HEK293 (cell line): ENCODE results near the gene ALDH8A1.

Experiments
- GLIS1 ChIP-seq: fragments of 450-650 bp; formaldehyde crosslinking; IDR thresholded peaks from 2 replicates; pipeline ENCODE4 v1.5.1; 2016; ENCODE audit warnings: missing biosample characterization, missing genetic modification characterization
- KLF9 ChIP-seq: fragments of 450-650 bp; formaldehyde crosslinking; IDR thresholded peaks from 2 replicates; pipeline ENCODE4 v1.5.1; 2016; ENCODE audit warnings: missing biosample characterization, missing genetic modification characterization, low read depth
- MZF1 ChIP-seq: fragments of 450-650 bp; formaldehyde crosslinking; IDR thresholded peaks from 2 replicates; pipeline ENCODE4 v1.5.1; 2017; ENCODE audit warnings: missing biosample characterization, missing genetic modification characterization, borderline replicate concordance
- SCRT1 ChIP-seq: fragments of 450-650 bp; formaldehyde crosslinking; IDR thresholded peaks from 2 replicates; pipeline ENCODE4 v1.5.1; 2016; ENCODE audit warnings: missing biosample characterization, missing genetic modification characterization, borderline replicate concordance
- ZBTB8A ChIP-seq: fragments of 450-650 bp; formaldehyde crosslinking; IDR thresholded peaks from 2 replicates; pipeline ENCODE4 v1.5.1; 2016; ENCODE audit warnings: missing biosample characterization, missing genetic modification characterization
- TF ChIP-seq, protein P1 (sequence below): fragments of 450-650 bp; formaldehyde crosslinking; conservative IDR thresholded peaks from 2 replicates; pipeline ENCODE4 v1.5.1; 2016; ENCODE audit warnings: low read depth, missing biosample characterization, missing genetic modification characterization
- TF ChIP-seq, protein P2 (sequence below): fragments of 450-650 bp; formaldehyde crosslinking; IDR thresholded peaks from 2 replicates; pipeline ENCODE4 v1.5.1; 2016; ENCODE audit warnings: missing biosample characterization, missing genetic modification characterization
- TF ChIP-seq, protein P3 (sequence below): fragments of 450-650 bp; formaldehyde crosslinking; IDR thresholded peaks from 2 replicates; pipeline ENCODE4 v1.5.1; 2016; ENCODE audit warnings: missing biosample characterization, missing genetic modification characterization
- TF ChIP-seq, protein P4 (sequence below): fragments of 450-650 bp; formaldehyde crosslinking; IDR thresholded peaks from 2 replicates; pipeline ENCODE4 v1.5.1; 2016; ENCODE audit warnings: missing biosample characterization, missing genetic modification characterization, low read depth
- TF ChIP-seq, protein P5 (sequence below): fragments of 450-650 bp; IDR thresholded peaks from 2 replicates; pipeline ENCODE4 v1.5.1; 2018; ENCODE audit warnings: missing biosample characterization, missing genetic modification characterization
- TF ChIP-seq, protein P6 (sequence below): fragments of 450-650 bp; formaldehyde crosslinking; IDR thresholded peaks from 2 replicates; pipeline ENCODE4 v1.5.1; 2016; ENCODE audit warnings: missing biosample characterization, missing genetic modification characterization
- TF ChIP-seq, protein P7 (sequence below): fragments of 450-650 bp; formaldehyde crosslinking; IDR thresholded peaks from 2 replicates; pipeline ENCODE4 v1.5.1; 2017; ENCODE audit warnings: missing biosample characterization, missing genetic modification characterization
- TF ChIP-seq, protein P8 (sequence below): fragments of 450-650 bp; formaldehyde crosslinking; IDR thresholded peaks from 2 replicates; pipeline ENCODE4 v1.5.1; 2016; ENCODE audit warnings: missing biosample characterization, missing genetic modification characterization
- TF ChIP-seq, protein P9 (sequence below): fragments of 450-650 bp; formaldehyde crosslinking; IDR thresholded peaks from 2 replicates; pipeline ENCODE4 v1.5.1; 2016; ENCODE audit warnings: missing biosample characterization, missing genetic modification characterization

DNA sequence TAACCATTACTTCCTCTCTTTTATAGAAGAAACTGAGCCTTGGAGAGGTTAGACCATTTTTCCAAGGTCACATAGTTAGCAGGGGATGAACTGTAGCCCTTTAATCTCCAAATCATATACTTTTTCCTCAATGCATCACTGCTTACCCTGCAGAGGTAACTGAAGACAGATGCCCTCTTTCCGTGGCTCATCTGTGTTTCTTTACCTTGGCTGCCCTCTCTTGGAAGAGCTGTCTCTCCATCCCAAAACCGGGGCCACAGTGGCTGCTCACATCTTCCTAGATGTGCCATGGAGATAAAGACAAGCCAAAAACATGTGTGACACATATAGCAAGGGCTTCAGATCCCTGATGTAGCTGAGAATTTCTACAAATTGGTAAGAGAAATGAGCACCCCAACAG lies 581 bp upstream of the ALDH8A1 start:
- TF ChIP-seq, protein P1, sequence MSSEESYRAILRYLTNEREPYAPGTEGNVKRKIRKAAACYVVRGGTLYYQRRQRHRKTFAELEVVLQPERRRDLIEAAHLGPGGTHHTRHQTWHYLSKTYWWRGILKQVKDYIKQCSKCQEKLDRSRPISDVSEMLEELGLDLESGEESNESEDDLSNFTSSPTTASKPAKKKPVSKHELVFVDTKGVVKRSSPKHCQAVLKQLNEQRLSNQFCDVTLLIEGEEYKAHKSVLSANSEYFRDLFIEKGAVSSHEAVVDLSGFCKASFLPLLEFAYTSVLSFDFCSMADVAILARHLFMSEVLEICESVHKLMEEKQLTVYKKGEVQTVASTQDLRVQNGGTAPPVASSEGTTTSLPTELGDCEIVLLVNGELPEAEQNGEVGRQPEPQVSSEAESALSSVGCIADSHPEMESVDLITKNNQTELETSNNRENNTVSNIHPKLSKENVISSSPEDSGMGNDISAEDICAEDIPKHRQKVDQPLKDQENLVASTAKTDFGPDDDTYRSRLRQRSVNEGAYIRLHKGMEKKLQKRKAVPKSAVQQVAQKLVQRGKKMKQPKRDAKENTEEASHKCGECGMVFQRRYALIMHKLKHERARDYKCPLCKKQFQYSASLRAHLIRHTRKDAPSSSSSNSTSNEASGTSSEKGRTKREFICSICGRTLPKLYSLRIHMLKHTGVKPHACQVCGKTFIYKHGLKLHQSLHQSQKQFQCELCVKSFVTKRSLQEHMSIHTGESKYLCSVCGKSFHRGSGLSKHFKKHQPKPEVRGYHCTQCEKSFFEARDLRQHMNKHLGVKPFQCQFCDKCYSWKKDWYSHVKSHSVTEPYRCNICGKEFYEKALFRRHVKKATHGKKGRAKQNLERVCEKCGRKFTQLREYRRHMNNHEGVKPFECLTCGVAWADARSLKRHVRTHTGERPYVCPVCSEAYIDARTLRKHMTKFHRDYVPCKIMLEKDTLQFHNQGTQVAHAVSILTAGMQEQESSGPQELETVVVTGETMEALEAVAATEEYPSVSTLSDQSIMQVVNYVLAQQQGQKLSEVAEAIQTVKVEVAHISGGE (tag by site-specific recombination), result no peak
- TF ChIP-seq, protein P2, sequence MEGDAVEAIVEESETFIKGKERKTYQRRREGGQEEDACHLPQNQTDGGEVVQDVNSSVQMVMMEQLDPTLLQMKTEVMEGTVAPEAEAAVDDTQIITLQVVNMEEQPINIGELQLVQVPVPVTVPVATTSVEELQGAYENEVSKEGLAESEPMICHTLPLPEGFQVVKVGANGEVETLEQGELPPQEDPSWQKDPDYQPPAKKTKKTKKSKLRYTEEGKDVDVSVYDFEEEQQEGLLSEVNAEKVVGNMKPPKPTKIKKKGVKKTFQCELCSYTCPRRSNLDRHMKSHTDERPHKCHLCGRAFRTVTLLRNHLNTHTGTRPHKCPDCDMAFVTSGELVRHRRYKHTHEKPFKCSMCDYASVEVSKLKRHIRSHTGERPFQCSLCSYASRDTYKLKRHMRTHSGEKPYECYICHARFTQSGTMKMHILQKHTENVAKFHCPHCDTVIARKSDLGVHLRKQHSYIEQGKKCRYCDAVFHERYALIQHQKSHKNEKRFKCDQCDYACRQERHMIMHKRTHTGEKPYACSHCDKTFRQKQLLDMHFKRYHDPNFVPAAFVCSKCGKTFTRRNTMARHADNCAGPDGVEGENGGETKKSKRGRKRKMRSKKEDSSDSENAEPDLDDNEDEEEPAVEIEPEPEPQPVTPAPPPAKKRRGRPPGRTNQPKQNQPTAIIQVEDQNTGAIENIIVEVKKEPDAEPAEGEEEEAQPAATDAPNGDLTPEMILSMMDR (tag by site-specific recombination), result no peak
- TF ChIP-seq, protein P3, sequence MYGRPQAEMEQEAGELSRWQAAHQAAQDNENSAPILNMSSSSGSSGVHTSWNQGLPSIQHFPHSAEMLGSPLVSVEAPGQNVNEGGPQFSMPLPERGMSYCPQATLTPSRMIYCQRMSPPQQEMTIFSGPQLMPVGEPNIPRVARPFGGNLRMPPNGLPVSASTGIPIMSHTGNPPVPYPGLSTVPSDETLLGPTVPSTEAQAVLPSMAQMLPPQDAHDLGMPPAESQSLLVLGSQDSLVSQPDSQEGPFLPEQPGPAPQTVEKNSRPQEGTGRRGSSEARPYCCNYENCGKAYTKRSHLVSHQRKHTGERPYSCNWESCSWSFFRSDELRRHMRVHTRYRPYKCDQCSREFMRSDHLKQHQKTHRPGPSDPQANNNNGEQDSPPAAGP (tag by site-specific recombination), result no peak
- TF ChIP-seq, protein P4, sequence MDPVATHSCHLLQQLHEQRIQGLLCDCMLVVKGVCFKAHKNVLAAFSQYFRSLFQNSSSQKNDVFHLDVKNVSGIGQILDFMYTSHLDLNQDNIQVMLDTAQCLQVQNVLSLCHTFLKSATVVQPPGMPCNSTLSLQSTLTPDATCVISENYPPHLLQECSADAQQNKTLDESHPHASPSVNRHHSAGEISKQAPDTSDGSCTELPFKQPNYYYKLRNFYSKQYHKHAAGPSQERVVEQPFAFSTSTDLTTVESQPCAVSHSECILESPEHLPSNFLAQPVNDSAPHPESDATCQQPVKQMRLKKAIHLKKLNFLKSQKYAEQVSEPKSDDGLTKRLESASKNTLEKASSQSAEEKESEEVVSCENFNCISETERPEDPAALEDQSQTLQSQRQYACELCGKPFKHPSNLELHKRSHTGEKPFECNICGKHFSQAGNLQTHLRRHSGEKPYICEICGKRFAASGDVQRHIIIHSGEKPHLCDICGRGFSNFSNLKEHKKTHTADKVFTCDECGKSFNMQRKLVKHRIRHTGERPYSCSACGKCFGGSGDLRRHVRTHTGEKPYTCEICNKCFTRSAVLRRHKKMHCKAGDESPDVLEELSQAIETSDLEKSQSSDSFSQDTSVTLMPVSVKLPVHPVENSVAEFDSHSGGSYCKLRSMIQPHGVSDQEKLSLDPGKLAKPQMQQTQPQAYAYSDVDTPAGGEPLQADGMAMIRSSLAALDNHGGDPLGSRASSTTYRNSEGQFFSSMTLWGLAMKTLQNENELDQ, result no peak
- TF ChIP-seq, protein P5, sequence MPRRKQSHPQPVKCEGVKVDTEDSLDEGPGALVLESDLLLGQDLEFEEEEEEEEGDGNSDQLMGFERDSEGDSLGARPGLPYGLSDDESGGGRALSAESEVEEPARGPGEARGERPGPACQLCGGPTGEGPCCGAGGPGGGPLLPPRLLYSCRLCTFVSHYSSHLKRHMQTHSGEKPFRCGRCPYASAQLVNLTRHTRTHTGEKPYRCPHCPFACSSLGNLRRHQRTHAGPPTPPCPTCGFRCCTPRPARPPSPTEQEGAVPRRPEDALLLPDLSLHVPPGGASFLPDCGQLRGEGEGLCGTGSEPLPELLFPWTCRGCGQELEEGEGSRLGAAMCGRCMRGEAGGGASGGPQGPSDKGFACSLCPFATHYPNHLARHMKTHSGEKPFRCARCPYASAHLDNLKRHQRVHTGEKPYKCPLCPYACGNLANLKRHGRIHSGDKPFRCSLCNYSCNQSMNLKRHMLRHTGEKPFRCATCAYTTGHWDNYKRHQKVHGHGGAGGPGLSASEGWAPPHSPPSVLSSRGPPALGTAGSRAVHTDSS (tag by site-specific recombination), result no peak
- TF ChIP-seq, protein P6, sequence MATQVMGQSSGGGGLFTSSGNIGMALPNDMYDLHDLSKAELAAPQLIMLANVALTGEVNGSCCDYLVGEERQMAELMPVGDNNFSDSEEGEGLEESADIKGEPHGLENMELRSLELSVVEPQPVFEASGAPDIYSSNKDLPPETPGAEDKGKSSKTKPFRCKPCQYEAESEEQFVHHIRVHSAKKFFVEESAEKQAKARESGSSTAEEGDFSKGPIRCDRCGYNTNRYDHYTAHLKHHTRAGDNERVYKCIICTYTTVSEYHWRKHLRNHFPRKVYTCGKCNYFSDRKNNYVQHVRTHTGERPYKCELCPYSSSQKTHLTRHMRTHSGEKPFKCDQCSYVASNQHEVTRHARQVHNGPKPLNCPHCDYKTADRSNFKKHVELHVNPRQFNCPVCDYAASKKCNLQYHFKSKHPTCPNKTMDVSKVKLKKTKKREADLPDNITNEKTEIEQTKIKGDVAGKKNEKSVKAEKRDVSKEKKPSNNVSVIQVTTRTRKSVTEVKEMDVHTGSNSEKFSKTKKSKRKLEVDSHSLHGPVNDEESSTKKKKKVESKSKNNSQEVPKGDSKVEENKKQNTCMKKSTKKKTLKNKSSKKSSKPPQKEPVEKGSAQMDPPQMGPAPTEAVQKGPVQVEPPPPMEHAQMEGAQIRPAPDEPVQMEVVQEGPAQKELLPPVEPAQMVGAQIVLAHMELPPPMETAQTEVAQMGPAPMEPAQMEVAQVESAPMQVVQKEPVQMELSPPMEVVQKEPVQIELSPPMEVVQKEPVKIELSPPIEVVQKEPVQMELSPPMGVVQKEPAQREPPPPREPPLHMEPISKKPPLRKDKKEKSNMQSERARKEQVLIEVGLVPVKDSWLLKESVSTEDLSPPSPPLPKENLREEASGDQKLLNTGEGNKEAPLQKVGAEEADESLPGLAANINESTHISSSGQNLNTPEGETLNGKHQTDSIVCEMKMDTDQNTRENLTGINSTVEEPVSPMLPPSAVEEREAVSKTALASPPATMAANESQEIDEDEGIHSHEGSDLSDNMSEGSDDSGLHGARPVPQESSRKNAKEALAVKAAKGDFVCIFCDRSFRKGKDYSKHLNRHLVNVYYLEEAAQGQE (tag by site-specific recombination), result no peak
- TF ChIP-seq MZF1 (tag by site-specific recombination), result no peak
- TF ChIP-seq GLIS1 (tag by site-specific recombination), result no peak
- TF ChIP-seq KLF9 (tag by site-specific recombination), result no peak
- no peak for TF ChIP-seq SCRT1
- TF ChIP-seq, protein P7, sequence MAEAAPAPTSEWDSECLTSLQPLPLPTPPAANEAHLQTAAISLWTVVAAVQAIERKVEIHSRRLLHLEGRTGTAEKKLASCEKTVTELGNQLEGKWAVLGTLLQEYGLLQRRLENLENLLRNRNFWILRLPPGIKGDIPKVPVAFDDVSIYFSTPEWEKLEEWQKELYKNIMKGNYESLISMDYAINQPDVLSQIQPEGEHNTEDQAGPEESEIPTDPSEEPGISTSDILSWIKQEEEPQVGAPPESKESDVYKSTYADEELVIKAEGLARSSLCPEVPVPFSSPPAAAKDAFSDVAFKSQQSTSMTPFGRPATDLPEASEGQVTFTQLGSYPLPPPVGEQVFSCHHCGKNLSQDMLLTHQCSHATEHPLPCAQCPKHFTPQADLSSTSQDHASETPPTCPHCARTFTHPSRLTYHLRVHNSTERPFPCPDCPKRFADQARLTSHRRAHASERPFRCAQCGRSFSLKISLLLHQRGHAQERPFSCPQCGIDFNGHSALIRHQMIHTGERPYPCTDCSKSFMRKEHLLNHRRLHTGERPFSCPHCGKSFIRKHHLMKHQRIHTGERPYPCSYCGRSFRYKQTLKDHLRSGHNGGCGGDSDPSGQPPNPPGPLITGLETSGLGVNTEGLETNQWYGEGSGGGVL (tag by site-specific recombination), result no peak
- TF ChIP-seq ZBTB8A (tag by site-specific recombination), result no peak
- TF ChIP-seq, protein P8, sequence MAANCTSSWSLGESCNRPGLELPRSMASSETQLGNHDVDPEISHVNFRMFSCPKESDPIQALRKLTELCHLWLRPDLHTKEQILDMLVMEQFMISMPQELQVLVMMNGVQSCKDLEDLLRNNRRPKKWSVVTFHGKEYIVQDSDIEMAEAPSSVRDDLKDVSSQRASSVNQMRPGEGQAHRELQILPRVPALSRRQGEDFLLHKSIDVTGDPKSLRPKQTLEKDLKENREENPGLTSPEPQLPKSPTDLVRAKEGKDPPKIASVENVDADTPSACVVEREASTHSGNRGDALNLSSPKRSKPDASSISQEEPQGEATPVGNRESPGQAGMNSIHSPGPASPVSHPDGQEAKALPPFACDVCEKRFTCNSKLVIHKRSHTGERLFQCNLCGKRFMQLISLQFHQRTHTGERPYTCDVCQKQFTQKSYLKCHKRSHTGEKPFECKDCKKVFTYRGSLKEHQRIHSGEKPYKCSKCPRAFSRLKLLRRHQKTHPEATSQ (tag by site-specific recombination), result no peak
- TF ChIP-seq, protein P9, sequence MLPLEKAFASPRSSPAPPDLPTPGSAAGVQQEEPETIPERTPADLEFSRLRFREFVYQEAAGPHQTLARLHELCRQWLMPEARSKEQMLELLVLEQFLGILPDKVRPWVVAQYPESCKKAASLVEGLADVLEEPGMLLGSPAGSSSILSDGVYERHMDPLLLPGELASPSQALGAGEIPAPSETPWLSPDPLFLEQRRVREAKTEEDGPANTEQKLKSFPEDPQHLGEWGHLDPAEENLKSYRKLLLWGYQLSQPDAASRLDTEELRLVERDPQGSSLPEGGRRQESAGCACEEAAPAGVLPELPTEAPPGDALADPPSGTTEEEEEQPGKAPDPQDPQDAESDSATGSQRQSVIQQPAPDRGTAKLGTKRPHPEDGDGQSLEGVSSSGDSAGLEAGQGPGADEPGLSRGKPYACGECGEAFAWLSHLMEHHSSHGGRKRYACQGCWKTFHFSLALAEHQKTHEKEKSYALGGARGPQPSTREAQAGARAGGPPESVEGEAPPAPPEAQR (tag by site-specific recombination), result no peak
